GM20000 (cell line): Measurements from ENCODE around the gene PTPRG.

Experiments used
- DNase-seq: peaks from one replicate; pipeline ENCODE4 v3.0.0; 2012; ENCODE audit warnings: low spot score
- CTCF ChIP-seq: IDR thresholded peaks from 2 replicates; pipeline ENCODE4 v1.5.1; 2012; ENCODE audit warnings: mild to moderate bottlenecking, control low read depth; ENCODE audit errors: extremely low read depth, missing control alignments

PTPRG gene

DNA sequence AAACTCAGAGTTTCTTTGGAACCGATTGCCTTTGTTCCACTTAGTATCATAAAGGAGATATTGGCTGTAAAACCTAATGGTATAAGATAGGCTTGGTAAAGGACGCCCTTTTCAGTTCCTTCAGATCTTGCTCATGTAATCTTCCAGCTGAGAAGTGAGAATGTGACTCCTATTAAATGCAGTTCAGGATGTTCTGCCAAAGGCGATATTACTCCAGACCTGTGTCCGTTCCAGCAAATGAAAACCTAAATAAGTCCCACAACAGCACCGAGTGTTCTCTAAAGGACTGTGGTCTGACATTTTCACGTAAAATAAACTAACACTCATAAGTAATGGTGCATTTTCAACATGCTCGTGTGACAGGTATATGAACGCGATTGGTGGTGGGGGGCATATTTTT, 535.8 kb downstream of the PTPRG start:
- no peak for TF ChIP-seq CTCF
- no peak for DNase-seq

GRCh38 chr3:62098646-62099365, 537.4 kb downstream of the PTPRG start:
- no peak for TF ChIP-seq CTCF
- no peak for DNase-seq

DNA sequence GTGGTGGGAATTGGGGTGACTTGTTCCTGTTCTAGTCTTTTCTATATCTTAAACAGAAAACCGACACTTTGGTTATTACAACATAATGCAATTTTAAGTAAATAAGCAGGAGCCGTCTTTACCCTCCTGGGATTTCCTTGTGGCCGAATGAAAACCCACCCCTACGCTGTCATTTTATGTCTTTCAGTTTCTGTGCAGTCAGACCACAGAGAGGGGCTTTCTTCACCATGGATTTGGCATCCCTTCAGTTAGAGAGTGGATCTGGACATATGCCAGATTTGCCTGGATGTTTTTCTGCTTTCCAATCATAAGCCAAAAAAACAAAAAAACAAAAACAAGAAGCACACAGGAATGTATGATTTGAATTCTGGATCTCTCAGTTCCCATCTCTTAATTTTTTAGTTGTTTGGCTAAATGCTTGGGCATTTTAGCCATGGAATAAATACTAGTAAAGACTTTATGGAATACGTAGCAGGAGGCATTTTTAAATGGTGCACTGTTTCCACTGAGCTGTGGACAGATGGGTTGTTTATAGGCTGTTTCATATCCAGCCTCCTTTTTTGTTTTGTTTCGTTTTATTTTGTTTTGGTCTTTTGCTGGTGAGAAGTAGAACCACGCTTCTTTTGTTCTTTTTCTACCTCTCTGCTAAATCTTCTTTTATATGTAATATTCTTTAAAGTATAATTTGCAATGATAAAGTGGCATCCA, 539.1 kb downstream of the PTPRG start:
- DNase-seq, result no peak
- TF ChIP-seq CTCF, result no peak

GRCh38 chr3:62101488-62101887, 540.1 kb downstream of the PTPRG start:
- DNase-seq, result no peak
- TF ChIP-seq CTCF, result no peak

GRCh38 chr3:62103531-62103930, 542.2 kb downstream of the PTPRG start:
- no peak for TF ChIP-seq CTCF
- DNase-seq, result no peak

- DNase-seq, result no peak
- no peak for TF ChIP-seq CTCF
Observed at GRCh38 chr3:62109534-62109933, 548.2 kb downstream of the PTPRG start.

DNA sequence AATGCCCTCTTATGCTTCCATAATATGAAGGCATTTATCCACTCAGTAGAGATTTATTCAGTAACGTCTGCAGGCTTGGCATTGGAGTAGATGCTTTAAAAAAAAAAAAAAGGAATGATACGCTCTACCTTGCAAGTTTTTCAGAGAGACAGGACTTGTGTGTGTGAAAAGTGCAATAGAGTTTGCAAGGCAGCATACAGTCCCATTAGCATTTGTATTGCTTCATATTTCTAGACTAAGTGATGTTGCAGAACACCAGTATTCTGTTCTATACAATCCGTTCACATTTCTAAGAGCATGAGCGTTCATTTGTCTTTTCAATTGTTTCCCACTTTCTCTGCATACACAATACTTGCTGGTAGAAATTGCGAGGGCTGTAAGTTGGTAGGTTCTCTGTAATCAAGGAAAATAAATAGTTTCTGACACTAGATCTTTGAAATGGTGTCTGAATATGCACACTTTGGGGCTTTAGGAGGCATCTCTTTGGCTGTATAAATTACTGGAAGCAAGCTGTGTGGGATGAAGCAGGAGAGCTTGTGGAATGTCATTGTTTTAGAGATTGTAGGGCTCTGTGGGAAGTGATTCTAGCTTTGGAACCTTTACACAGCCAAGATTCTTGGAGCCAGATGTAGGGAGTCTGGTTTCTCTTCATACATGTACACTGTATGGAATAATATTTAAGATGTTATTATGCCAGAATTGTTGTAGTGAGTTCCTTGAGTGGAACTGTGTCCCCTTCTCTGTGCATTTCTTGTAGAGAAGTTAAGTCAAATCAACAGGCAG, 549.3 kb downstream of the PTPRG start:
- TF ChIP-seq CTCF, result no peak

More for the DNA sequence above, 549.3 kb downstream of the PTPRG start:
- DNase-seq, result no peak
